Natural killer cell (primary cell): ENCODE data around the gene SLC26A4. TPM values are rescaled to one million over a fixed set of nuclear protein-coding genes. Genes with fewer than 3 reads are reported as not detected.

Source experiments
- ATAC-seq, 3 donors: fragments of 150-1000 bp in 2 of 3; fragments of 200-7000 bp in 1 of 3; cut with Tn5 transposase; 1 replicate in 1 of 3; 2 replicates in 2 of 3; pipeline ENCODE4 v1.10.0; 2021; ENCODE audit warnings: mild to moderate bottlenecking in 2 of 3, moderate library complexity in 2 of 3
- DNase-seq, 2 donors: peaks; one replicate each; pipeline versions ENCODE4 v3.0.0 to v3.0.0-alpha.2; 2013 to 2021; ENCODE audit warnings: mixed read lengths in 1 of 2
- H3K27ac ChIP-seq: one replicate; pipeline ENCODE4 v1.5.1; 2013; ENCODE audit warnings: mild to moderate bottlenecking, low read length
- H3K27me3 ChIP-seq: one replicate; pipeline ENCODE4 v1.6.1; 2013; ENCODE audit warnings: low read length; ENCODE audit not compliant: control insufficient read depth, insufficient read depth
- H3K36me3 ChIP-seq: one replicate; pipeline ENCODE4 v1.6.1; 2013; ENCODE audit warnings: low read length; ENCODE audit not compliant: control insufficient read depth, insufficient read depth
- H3K4me1 ChIP-seq: one replicate; pipeline ENCODE4 v1.6.1; 2013; ENCODE audit warnings: low read length; ENCODE audit not compliant: control insufficient read depth, insufficient read depth
- H3K4me3 ChIP-seq: one replicate; pipeline ENCODE4 v1.5.1; 2013; ENCODE audit warnings: low read length
- H3K9me3 ChIP-seq: one replicate; pipeline ENCODE4 v1.6.1; 2013; ENCODE audit warnings: low read length; ENCODE audit not compliant: control insufficient read depth, insufficient read depth
- H3K27ac Mint-ChIP-seq, 2 donors: one replicate each; pipeline ENCODE4 v1.8.0; 2022; ENCODE audit warnings: mild to moderate bottlenecking in 2 of 2, mixed read lengths in 2 of 2, moderate library complexity in 1 of 2
- H3K27me3 Mint-ChIP-seq, 2 donors: one replicate each; pipeline ENCODE4 v1.8.0; 2022; ENCODE audit warnings: low read depth in 2 of 2, mixed read lengths in 2 of 2
- H3K36me3 Mint-ChIP-seq: one replicate; pipeline ENCODE4 v1.8.0; 2022; ENCODE audit warnings: mixed read lengths
- H3K4me1 Mint-ChIP-seq, 2 donors: one replicate each; pipeline ENCODE4 v1.8.0; 2022; ENCODE audit warnings: mixed read lengths in 2 of 2
- H3K4me3 Mint-ChIP-seq: one replicate; pipeline ENCODE4 v1.8.0; 2022; ENCODE audit warnings: mild to moderate bottlenecking, moderate library complexity, mixed read lengths
- H3K9me3 Mint-ChIP-seq, 2 donors: one replicate each; pipeline ENCODE4 v1.8.0; 2022; ENCODE audit warnings: mixed read lengths in 2 of 2
- CTCF ChIP-seq: fragments of 200-600 bp; IDR thresholded peaks from one replicate; pipeline ENCODE4 v1.8.0; 2022; ENCODE audit warnings: antibody characterized with exemption
- whole genome bisulfite sequencing: methylation state at CpG from one replicate; pipeline ENCODE4 v1.1.7; 2013; ENCODE audit warnings: missing lambda C conversion rate; ENCODE audit not compliant: insufficient coverage; 5-methylcytosine and 5-hydroxymethylcytosine counted together
- intact Hi-C: fragments of 100-400 bp; cut with micrococcal nuclease; formaldehyde crosslinking; loops from one replicate; pipeline ENCODE4 v1.14.2; 2022
- total RNA-seq, 4 donors: library from RNA; stranded (reverse); fragments of 120-200 nt in 1 of 4; gene quantifications; one replicate each; pipeline versions ENCODE4 v1.2.3 to v1.2.4, GENCODE V29; 2013 to 2022

Gene SLC26A4
- total RNA-seq, 3 donors from 2014 or later (not counting 1 experiment from before 2014, with no cell fraction given), result 0.45 TPM; not detected in 2

GRCh38 chr7:107663196-107663595, 2.6 kb downstream of the SLC26A4 start:
- ATAC-seq (no peak), DNase-seq (no peak)
- Histone ChIP-seq H3K9me3 (no peaks in the 10 kb centered on the region), H3K4me3 (no peak overlapping the region), H3K4me1 (peaks cover 18% of the 10 kb centered on the region), H3K36me3 (no peaks in the 10 kb centered on the region), H3K27me3 (peaks cover 21% of the 10 kb centered on the region), H3K27ac (no peak overlapping the region)
- no peaks in the 10 kb centered on the region for H3K36me3 Mint-ChIP-seq
- H3K4me1 Mint-ChIP-seq, result peaks cover 0 to 6% of the 10 kb centered on the region in 2 donors
- H3K9me3 Mint-ChIP-seq, result no peaks in the 10 kb centered on the region
- intact Hi-C loops, result no loop called here
- no peak overlapping the region for H3K27ac Mint-ChIP-seq
- no peak overlapping the region for H3K4me3 Mint-ChIP-seq
- WGBS, result 91% methylated on average over 4 of the region's 4 CpGs
- peaks cover 31 to 34% of the 10 kb centered on the region in 2 donors for H3K27me3 Mint-ChIP-seq
- no peak for TF ChIP-seq CTCF

GRCh38 chr7:107666790-107667189, 6.2 kb downstream of the SLC26A4 start:
- Mint-ChIP-seq H3K27ac (no peak overlapping the region), H3K9me3 (no peaks in the 10 kb centered on the region), H3K4me1 (no peaks in the 10 kb centered on the region), H3K36me3 (no peaks in the 10 kb centered on the region), H3K27me3 (peaks cover 7 to 8% of the 10 kb centered on the region in 2 donors), H3K4me3 (no peak overlapping the region)
- Histone ChIP-seq H3K4me3 (no peak overlapping the region), H3K36me3 (no peaks in the 10 kb centered on the region), H3K9me3 (no peaks in the 10 kb centered on the region), H3K27ac (no peak overlapping the region), H3K27me3 (peaks cover 9% of the 10 kb centered on the region), H3K4me1 (peaks cover 2% of the 10 kb centered on the region)
- no peak for ATAC-seq
- no peak for DNase-seq
- intact Hi-C loops, result no loop called here
- 100% methylated on average over 1 of the region's 1 CpG for WGBS
- no peak for TF ChIP-seq CTCF

GRCh38 chr7:107667341-107667740, 6.7 kb downstream of the SLC26A4 start:
- no peaks in the 10 kb centered on the region for H3K36me3 ChIP-seq
- Mint-ChIP-seq H3K27ac (no peak overlapping the region), H3K4me1 (no peaks in the 10 kb centered on the region), H3K27me3 (peaks cover 2 to 4% of the 10 kb centered on the region in 2 donors), H3K9me3 (no peaks in the 10 kb centered on the region), H3K36me3 (no peaks in the 10 kb centered on the region), H3K4me3 (no peak overlapping the region)
- no peak overlapping the region for H3K27ac ChIP-seq
- no peaks in the 10 kb centered on the region for H3K9me3 ChIP-seq
- no peak for TF ChIP-seq CTCF
- no peak for DNase-seq
- ATAC-seq, result no peak
- H3K27me3 ChIP-seq, result peaks cover 6% of the 10 kb centered on the region
- WGBS, result 100% methylated on average over 3 of the region's 3 CpGs
- no peak overlapping the region for H3K4me3 ChIP-seq
- intact Hi-C loops, result no loop called here
- H3K4me1 ChIP-seq, result no peaks in the 10 kb centered on the region

GRCh38 chr7:107668296-107668695, 7.7 kb downstream of the SLC26A4 start:
- Histone ChIP-seq H3K9me3 (no peaks in the 10 kb centered on the region), H3K4me3 (no peak overlapping the region), H3K4me1 (no peaks in the 10 kb centered on the region), H3K27me3 (no peaks in the 10 kb centered on the region), H3K27ac (no peak overlapping the region), H3K36me3 (no peaks in the 10 kb centered on the region)
- Mint-ChIP-seq H3K4me1 (no peaks in the 10 kb centered on the region), H3K36me3 (no peaks in the 10 kb centered on the region), H3K27me3 (peaks cover 0 to 7% of the 10 kb centered on the region in 2 donors), H3K9me3 (no peaks in the 10 kb centered on the region), H3K27ac (no peak overlapping the region), H3K4me3 (no peak overlapping the region)
- no peak for TF ChIP-seq CTCF
- 93% methylated on average over 3 of the region's 4 CpGs for WGBS
- DNase-seq, result no peak
- intact Hi-C loops, result no loop called here
- no peak for ATAC-seq
